GM21367 (cell line): ENCODE measurements around the gene HDAC2.
"Not testable (repeated sequence)": the region's sequence is repeated elsewhere in the genome, so short reads cannot be mapped to it uniquely, and the experiment has no call there.

Experiments used
- ATAC-seq: cut with Tn5 transposase; IDR thresholded peaks from one replicate; pipeline ENCODE4 v1.9.1; 2021; ENCODE audit not compliant: unreplicated experiment

Gene HDAC2

GRCh38 chr6:113976806-113977205, 5.9 kb upstream of the HDAC2 start:
- ATAC-seq: no peak

DNA sequence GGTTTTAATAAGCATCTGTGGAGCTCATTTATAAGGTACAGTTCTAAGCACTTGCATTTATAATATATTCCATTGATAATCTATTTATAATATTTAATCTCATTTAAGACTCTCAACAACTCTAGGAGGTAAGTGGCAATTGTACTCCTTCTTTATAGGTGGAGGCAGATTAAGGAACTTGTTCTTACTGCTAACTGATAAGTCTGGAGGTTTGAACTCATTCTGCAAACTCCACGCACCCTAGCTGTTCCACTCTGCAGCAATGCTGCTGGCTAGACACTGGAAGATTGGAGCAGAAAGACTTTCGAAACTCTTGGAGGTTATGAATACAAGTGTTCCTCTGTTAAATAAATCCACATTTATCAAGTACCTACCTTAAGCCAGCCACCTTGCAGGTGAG, 793 bp upstream of the HDAC2 start:
- no peak for ATAC-seq

GRCh38 chr6:113969888-113970804, 802 bp downstream of the HDAC2 start:
- peak; percentile 34 for ATAC-seq

GRCh38 chr6:113968472-113968871, 2.5 kb downstream of the HDAC2 start:
- no peak for ATAC-seq

- ATAC-seq: no peak
Measured at GRCh38 chr6:113967777-113968176, 3.2 kb downstream of the HDAC2 start.

DNA sequence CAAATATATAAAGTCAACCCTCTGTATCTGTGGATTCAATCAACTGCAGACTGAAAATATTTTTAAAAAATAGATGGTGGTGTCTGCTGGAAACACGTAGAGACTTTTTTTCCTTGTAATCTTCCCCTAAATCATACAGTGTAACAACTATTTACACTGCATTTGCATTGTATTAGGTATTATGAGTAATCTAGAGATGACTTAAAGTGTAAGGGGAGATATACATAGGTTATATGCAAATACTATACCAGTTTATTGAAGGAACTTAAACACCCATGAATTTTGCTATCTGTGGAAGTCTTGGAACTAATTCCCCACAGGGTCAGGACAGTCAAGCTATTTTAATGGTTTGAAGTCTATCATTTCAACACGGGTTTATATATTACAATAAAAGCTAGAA, 10.2 kb downstream of the HDAC2 start:
- ATAC-seq: no peak

GRCh38 chr6:113959235-113959634, 11.7 kb downstream of the HDAC2 start:
- ATAC-seq: no peak

DNA sequence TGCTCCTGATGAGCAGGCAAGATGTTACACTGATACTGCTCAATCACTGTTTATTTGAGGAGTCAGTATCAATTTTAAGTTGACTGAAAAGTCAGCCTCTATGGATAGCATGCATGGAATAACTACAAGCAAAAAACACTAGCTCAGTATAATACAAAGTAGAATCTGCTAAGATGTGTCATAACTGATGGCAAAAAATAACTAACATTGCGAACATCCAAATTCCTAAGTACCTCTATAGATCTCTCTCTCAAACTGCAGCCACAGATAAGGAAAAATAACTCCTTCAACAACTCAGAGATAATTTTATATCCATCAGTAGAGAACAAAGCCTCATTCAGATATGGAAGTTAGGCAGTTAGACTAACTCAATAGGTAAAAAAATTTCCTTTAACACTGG, 16.3 kb downstream of the HDAC2 start:
- no peak for ATAC-seq

DNA sequence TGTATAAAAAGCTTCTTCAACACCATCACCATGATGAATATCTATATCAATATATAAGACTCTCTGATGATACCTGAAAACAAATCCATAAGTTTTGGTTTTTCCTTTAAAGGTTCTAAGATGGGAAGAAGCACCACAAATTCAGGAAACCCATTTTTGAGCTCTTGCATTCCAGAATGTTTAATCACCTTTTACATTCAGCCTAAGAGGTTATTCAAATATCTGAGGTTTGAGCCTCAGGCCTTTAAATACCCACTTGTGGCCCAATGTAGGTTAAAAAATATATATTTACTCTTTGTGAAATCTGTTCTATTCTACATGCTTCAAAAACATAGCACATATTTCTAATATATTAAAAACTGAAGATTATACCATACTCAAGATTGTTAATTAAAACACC, 17.6 kb downstream of the HDAC2 start:
- no peak for ATAC-seq

DNA sequence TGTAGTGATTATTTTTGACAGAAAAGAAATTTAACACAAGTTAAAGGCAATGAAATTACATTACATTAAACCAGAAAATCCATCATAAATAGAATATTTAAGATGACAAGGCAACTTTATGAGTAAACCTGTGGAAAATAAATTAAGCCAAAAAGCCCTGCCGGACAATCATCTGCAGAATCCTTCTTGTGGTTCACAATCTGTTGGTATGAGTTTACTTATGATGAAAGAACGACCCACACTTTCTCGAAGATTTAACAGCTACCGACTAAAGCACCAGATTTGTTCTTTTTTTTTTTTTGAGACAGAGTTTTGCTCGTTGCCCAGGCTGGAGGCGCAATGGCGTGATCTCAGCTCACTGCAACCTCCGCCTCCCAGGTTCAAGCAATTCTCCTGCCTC, 21.4 kb downstream of the HDAC2 start:
- ATAC-seq: no peak

GRCh38 chr6:113944701-113945100, 26.2 kb downstream of the HDAC2 start:
- no peak for ATAC-seq

DNA sequence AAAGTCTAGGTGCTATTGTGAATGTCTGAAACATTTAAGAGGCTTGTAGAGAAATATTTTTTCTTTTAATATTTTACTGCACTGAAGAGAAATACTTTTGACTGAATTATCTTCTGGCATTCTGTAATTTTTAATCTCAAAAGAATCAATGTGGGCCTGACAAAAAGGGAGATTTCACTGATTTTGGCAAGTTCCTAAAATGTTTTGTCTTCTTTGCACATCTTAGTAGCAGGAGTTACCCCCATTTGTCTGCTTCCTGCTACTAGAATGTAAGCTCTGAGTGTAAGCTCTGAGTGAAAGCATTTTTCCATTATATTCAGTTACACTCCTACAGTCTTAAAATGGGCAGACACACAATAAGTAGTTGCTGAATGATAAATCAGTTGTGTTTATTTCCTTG, 31.1 kb downstream of the HDAC2 start:
- ATAC-seq: no peak

DNA sequence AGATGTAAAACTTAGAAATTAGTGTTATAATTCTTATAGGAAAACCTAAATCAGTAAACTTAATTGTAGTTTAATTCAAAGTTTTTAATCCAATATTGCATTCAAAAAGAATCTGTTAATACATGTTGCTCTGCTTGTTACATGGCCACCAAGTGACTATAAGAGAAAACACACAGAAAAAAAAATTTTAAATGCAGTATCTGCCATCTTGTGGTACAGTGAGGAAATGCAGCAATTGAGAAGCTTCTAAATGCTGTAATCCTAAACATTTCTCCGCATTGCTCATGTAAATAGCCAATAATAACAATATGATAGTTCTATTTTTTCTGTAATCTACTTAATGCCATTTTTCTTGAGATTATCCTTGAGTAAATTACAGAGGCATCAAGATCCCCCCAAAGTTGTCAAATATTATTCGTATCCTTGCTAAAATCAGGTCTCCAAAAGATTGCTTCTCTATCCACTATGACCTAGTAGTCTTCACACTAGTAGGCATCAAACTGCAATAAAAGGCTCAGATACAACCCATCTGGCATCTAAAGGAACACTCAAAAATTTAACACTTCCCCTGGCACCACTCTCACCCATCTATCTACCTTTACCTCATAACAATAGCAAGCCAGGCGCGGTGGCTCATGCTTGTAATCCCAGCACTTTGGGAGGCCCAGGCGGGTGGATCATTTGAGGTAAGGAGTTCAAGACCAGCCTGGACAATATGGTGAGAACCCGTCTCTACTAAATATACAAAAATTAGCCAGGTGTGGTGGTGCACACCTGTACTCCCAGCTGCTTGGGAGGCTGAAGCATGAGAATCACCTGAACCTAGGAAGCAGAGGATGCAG, 34.6 kb downstream of the HDAC2 start:
- peak; percentile 91 for ATAC-seq

DNA sequence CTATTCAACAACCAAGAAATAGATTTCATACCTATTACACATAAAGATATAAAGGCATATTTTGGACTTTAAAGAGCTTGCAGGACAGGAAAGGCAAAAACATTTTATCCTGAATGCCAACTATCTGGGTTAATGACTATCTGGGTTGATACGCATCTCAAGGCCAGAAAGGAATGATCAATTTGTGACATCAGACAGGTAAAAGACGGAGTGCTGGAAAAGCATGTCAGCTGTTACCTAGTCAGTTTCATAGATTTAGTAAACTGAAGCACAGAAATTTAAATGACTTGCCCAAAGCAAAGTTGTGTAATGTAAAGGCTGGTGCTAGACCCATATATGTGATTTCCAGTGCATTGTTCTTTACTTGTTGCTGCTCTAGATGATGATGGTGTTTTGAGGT, 36.8 kb downstream of the HDAC2 start:
- no peak for ATAC-seq

GRCh38 chr6:113931907-113932306, 39.0 kb downstream of the HDAC2 start:
- ATAC-seq: not testable (repeated sequence)

DNA sequence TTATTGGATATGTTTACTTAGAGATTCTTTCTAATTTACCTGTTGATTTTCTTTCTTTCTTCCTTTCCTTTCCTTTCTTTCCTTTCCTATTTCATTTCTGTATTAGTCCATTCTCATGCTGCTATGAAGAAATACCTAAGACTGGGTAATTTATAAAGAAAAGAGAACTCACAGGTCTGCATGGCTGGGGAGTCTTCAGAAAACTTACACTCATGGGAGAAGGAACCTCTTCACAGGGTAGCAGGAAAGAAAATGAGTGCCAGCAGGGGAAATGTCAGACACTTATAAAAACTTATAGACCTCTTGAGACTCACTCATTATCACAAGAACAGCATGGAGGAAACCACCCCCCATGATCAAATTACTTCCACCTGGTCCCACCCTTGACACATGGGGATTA, 40.8 kb downstream of the HDAC2 start:
- no peak for ATAC-seq

- no peak for ATAC-seq
Measured at GRCh38 chr6:113927001-113927400, 43.9 kb downstream of the HDAC2 start.

DNA sequence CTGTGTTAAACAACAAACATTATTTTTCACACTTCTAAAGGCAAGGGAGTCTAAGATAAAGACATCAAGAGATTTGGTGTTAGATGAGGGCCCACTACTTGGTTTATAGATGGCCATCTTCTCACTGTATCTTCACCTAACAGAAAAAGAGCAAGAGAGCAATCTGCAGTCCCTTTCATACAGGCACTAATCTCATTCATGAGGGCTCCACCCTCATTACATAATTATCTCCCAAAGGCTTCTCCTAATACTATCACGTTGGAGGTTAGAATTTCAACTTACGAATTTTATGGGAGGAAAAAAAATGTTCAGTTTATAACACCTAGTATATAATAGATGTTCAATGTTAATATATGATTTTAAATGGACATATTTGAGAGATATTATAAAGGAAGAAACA, 45.6 kb downstream of the HDAC2 start:
- ATAC-seq: no peak

- ATAC-seq: no peak
Measured at GRCh38 chr6:113924312-113924723, 46.6 kb downstream of the HDAC2 start.

- ATAC-seq: no peak
Measured at GRCh38 chr6:113923526-113923925, 47.4 kb downstream of the HDAC2 start.

DNA sequence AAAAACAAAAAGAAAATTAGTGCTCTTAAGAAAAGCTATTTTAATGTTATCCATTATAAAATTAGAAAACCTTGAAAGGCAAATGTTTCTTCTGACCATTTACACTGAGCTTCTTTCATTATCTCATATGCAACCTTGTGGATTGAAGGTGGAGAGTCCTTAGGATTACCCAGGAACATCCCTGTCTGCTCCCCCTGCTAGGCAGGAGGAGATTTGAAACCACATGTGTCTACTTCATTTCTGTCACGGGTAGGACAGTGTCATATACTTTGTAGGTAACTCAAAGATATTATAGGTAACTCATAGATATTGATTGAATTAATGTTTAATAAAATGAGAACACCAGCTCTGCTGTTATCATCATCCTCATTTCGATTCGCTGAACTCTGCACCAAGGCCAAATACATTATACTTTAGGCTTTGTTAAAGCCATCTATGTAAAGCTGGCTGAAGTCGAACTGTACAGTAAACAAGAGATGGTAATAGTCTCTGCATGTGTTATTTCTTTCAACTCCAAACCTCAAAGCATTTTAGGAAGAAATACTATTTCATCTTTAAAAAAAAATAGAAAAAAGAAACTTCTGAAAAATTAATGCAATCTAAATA, 49.5 kb downstream of the HDAC2 start:
- no peak for ATAC-seq
